Fibroblast of pulmonary artery (primary cell): Measurements from ENCODE around the gene TAF8.

Source experiments
- DNase-seq: peaks from one replicate; pipeline ENCODE4 v3.0.0-alpha.2; 2010; ENCODE audit warnings: low read depth
- H3K4me3 ChIP-seq: replicated peaks from 2 replicates; pipeline ENCODE4 v1.5.1; 2011; ENCODE audit warnings: low read depth, mild to moderate bottlenecking, control low read depth, low read length, moderate library complexity
- CTCF ChIP-seq: IDR thresholded peaks from 2 replicates; pipeline ENCODE4 v1.5.1; 2011; ENCODE audit warnings: mild to moderate bottlenecking, control low read depth, low read length, inconsistent platforms; ENCODE audit errors: missing control alignments

The TAF8 gene

DNA sequence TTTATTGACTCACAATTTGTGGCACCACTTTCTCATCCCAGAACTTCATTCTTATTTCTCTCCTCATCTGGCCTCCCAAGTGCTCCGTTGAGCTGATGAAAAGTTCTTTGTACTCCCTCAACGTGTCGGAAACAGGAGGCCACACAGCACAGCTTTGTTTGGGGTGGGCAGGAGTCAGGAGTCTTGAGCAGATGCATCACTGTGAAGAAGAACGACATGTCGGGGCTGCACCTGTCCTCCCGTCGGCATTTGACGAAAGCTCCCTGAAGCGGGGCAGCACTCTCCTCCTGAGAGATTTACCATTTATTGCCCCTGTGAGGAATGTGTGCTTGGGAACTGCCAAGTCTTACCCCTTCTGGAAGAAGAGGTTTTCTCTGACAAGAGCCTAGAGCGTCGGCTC, 28.1 kb downstream of the TAF8 start:
- no peak overlapping the region for H3K4me3 ChIP-seq
- no peak for TF ChIP-seq CTCF
- no peak for DNase-seq

GRCh38 chr6:42079941-42080464, 29.7 kb downstream of the TAF8 start:
- no peak for TF ChIP-seq CTCF

DNA sequence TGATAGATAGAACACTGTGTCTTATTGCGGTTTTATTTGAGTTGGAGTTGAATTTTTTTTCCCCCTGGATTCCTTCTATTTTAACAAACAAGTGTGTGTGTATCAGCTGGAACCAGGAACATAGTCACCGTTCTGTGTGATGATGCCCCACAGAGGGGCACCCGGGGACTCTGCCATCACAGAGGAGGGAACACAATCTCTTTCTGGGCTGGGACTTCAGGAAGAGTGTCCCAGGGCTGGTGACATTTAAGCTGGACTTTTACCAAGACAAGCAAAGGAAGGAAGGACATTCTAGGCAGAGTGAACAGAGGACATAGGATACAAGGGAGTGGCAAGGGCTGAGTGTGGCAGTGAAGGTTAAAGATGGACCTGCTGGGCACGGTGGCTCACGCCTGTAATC, 33.2 kb downstream of the TAF8 start:
- TF ChIP-seq CTCF = no peak
- no peak overlapping the region for H3K4me3 ChIP-seq
- no peak for DNase-seq

More at GRCh38 chr6:42079941-42080464, 29.7 kb downstream of the TAF8 start:
- no peak for DNase-seq
- no peak overlapping the region for H3K4me3 ChIP-seq

DNA sequence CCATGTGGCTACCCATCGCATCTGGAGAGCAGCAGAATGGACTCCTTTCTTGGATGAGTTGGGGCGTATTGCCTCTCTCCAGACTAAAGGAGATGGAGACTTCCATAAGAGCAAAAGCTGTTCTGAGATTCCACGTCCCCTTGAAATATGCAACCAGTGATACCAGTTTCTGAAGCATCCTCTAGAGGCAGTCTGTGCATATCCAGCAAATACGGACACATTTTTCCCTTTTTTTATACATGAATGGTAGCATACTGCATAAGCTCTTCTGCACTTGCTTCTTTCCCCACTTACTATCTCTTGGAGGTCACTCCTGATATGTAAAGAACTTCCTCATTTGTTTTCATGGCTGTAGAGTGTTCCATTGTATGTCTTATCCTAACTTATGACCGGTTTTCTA, 34.6 kb downstream of the TAF8 start:
- DNase-seq = no peak
- TF ChIP-seq CTCF = peak; percentile 36
- no peak overlapping the region for H3K4me3 ChIP-seq

DNA sequence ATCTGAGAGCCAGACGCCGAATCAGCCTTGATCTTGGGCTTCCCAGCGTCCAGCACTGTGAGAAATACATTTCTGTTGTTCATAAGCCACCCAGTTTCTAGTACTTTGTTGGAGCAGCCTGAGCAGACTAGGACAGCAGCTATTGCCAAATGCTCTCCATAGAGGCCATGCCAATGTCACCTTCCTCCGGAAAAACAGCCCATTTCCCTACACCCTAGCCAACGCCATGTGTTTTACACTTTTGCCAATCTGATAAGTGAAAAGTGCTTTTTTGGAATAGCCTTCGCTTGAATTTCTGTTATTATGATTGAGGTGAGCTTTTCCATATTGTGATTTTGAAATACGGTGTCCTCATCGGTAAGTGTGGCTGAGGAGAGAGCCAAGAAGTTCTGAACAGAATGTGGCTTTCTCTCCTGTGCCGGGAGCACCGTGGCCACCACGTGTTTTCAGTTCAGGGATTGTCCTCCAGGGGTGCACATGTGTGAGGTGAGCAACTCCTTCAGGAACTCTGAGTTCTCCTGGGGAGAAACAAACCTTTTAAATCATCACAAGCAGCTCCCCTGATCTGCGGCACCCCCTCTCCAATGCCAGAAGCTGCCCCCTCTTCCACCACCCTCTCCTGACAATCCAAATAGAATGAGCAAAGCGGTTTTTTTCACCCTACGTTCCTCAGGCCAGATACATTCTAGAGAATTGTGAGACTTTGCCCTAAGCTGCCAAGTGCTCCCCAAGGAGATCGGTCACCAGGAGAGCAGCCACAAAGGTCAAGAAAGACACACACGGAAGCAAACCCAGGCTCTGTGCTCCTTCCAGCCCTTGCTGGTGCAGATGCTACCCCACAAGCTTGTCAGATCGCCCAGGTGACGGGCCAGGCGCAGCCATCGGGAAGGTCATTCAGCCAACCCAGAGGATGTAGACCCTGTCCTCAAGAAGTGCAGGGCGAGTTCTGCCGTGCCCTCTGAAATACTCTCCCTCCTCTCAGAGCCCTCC, 36.0 kb downstream of the TAF8 start:
- DNase-seq = no peak
- no peak overlapping the region for H3K4me3 ChIP-seq
- peak; percentile 20 for TF ChIP-seq CTCF

DNA sequence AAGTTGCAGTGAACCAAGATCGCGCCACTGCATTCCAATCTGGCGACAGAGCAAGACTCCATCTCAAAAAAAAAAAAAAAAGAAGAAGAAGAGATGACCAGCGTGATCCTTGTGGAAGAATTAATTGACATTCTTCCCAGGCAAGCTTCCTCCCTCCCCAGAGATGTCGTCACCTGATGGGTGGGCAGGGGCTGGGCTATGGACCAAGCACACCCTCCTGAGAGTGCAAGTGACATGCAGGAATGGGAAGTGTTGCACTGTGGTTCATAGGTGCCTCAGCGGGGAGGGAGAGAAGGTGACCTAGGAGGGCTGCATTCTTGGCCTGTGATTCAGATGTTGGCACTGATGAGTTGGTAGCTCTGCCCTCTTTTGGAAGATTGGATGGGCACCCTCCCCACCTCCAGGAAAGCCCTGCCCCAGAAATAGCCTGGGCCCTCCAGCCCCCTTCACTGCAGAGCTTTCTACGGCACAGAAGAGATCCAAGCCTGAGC, 37.8 kb downstream of the TAF8 start:
- DNase-seq = peak; percentile 34
- no peak overlapping the region for H3K4me3 ChIP-seq
- no peak for TF ChIP-seq CTCF
